ENCODE data around the gene PTGES2.

GRCh38 chr9:128113526-128114325 lies 13.8 kb downstream of the PTGES2 start:
- no peak for TF ChIP-seq CTCF (IDR thresholded peaks at IDR 0.05)
- no peak for TF ChIP-seq POLR2AphosphoS5 (IDR thresholded peaks at IDR 0.05; ENCODE audit: low read depth, low read length)
- no peak for TF ChIP-seq REST (IDR thresholded peaks at IDR 0.05; ENCODE audit: insufficient read depth in 1 of 2, low read depth in 2 of 2, low read length in 1 of 2)
